Fibroblast of peridontal ligament (primary cell): ENCODE data around the gene GRK3.
"Not testable (repeated sequence)": the region's sequence is repeated elsewhere in the genome, so short reads cannot be mapped to it uniquely, and the experiment has no call there.

ENCODE experiments used
- DNase-seq: peaks from one replicate; pipeline ENCODE4 v3.0.0-alpha.2; 2010; ENCODE audit errors: extremely low read depth

GRK3 gene

GRCh38 chr22:25625747-25626623 lies 61.5 kb downstream of the GRK3 start:
- DNase-seq = not testable (repeated sequence)

GRCh38 chr22:25626624-25626990 lies 62.1 kb downstream of the GRK3 start:
- no peak for DNase-seq

- DNase-seq = no peak
Measured at GRCh38 chr22:25627271-25627852, 62.9 kb downstream of the GRK3 start.

- DNase-seq = no peak
Measured at GRCh38 chr22:25628494-25628893, 64.0 kb downstream of the GRK3 start.

- DNase-seq = no peak
Measured at GRCh38 chr22:25629613-25630012, 65.1 kb downstream of the GRK3 start.

GRCh38 chr22:25630447-25630846 lies 66.0 kb downstream of the GRK3 start:
- DNase-seq = no peak

DNA sequence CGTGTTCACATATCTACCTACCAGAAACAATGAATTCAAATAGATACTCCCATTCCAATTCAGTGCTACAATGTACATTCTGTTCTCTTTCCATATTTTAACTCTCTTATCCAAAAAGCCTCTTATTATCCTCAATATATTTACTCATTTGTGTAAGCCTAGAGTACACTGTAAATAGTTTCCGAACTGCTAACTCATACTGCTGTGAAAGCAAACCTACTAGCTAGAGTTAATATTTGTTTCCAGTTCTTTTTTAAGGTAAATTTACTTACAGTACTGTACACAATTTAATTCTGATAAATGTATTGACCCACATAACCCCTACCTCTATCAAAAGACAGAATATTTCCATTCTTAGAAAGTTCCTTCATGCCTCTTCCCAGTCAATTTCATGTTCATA lies 71.8 kb downstream of the GRK3 start:
- no peak for DNase-seq

GRCh38 chr22:25637032-25637431 lies 72.6 kb downstream of the GRK3 start:
- no peak for DNase-seq

GRCh38 chr22:25637672-25638071 lies 73.2 kb downstream of the GRK3 start:
- no peak for DNase-seq

- no peak for DNase-seq
Measured at GRCh38 chr22:25638638-25639037, 74.2 kb downstream of the GRK3 start.

- no peak for DNase-seq
Measured at GRCh38 chr22:25641650-25642049, 77.2 kb downstream of the GRK3 start.

- no peak for DNase-seq
Measured at GRCh38 chr22:25643232-25644000, 78.9 kb downstream of the GRK3 start.

- no peak for DNase-seq
Measured at GRCh38 chr22:25644122-25644521, 79.6 kb downstream of the GRK3 start.

DNA sequence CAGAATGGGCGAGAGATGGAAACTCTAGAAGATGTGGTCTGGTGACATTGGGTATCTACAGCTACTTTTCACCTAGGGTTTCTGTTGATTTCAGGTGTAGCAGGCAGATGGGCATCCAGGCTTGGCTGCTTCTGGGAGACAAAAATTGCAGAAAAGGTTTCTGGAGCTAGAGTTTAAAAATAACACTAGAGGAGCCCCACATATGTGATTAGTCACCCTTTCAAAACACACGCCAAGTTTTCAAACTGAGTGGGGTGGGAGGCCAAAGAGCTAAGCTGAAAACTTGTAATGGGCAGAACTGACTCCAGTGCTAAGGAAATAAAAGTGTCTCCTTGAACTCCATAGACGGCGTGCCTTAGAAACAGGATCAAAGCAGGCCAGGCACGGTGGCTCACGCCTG lies 80.8 kb downstream of the GRK3 start:
- peak; percentile 12 for DNase-seq

- no peak for DNase-seq
Measured at GRCh38 chr22:25645964-25646363, 81.5 kb downstream of the GRK3 start.

- no peak for DNase-seq
Measured at GRCh38 chr22:25650833-25651232, 86.4 kb downstream of the GRK3 start.

DNA sequence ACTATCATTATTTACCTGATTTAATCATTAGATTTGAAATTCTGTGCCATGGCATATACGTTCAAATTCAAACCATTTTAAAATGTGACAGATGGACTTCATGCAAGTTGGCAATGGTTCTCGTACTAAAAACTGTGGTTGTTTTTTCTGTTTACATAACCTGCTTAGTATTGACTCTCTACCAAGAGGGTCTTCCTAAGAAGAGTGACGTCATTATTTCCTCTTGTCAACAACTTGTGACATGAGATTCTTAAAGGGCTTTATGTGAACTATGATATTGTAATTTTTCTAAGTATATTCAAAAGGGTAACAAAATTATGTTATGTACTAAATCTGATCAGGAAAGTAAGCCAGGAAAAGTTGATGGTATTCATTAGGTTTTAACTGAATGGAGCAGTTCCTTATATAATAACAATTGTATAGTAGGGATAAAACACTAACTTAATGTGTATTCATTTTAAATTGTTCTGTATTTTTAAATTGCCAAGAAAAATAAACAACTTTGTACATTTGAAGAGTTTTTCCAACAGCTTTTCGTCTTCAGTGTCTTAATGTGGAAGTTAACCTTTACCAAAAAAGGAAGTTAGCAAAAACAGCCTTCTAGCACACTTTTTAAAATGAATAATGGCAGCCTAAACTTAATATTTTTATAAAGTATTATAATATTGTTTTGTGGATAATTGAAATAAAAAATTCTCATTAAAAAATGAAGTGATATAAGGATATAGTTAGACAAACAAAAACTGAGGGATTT lies 87.0 kb downstream of the GRK3 start:
- no peak for DNase-seq

GRCh38 chr22:25654676-25655075 lies 90.2 kb downstream of the GRK3 start:
- DNase-seq = no peak

DNA sequence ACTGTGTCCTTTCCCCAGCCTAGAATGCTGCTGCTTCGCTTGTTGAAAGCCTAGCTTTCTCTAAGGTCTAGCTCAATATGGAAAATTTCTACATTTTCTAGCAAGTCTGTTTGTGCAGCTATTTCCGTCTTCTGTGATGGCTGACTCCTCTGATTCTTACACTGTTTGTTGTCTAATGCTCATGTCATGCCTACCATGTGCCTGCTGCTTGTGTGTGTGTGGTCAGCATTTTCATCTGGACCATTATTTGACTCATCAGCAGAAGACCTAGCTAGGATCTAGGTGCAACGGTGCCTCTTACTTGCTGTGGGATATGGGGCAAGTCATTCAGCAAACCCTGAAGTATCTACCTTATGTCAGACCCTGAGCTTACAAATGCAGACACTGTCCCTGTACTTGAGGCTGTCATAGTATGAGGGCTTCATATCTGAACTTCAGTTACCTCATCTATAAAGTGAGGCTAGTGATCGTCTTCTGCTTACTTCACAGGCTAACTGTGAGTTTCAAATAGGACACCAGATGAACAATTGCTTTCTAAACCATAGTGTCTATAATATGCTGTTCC lies 91.0 kb downstream of the GRK3 start:
- no peak for DNase-seq

DNA sequence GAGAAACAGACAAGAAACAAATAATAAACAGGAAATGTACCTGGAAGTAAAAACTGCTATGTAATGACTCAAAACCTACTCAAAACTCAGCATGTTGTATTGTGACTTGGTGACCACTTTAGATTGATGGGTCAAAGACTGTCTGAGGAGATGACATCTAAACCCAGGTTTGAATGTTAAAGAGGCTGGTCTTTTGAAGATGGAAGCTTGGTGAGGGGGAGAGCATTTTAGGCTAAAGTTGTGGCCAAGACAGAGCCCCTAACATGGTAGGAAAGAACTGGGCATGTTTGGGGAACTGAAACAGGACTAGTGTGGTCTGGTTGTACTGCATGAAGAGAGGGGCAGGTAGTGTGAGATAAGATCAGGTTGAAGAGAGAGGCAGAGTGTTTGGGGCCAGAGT lies 92.2 kb downstream of the GRK3 start:
- DNase-seq = no peak

DNA sequence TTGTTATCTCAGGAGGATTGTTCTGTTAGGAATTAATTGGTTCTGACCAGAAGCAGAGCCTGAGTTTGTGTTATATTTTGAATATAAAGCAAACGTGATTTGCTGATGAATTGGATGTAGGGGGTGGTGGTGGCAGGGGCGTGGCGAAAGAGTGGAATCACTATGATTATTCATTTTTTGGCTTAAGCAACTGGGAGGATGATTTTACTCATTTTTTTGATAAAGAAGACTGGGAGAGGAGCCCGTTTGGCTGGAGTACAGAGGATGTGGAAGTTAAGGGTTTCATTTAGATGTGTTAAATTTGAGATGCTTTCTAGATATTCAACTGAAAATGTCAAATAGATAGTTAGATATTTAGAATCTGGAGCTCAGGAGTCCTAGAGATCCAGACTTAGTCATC lies 94.2 kb downstream of the GRK3 start:
- DNase-seq = no peak

DNA sequence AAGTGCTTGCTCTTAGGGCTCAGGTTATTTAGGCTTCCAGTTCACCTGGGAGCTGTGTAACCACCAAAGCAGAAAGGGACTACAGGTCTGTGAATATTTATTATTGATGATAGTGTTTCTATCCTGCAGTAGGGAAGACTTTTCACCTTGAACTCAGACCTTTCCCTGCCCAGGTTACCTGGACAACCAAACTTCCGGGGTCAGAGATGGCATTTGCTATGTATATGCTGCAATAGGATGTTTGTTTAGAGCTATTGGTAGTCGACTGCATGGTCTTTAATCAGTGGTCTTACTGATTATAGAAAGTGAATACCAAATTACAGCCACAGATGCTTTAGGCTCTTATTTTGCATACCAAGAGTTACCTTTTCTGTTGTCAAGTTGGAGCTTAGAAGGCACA lies 94.9 kb downstream of the GRK3 start:
- DNase-seq = no peak
